Left lung (tissue), 10 donors: ENCODE results near the gene ZNF23. TPM values are rescaled to one million over a fixed set of nuclear protein-coding genes. Genes with fewer than 3 reads are reported as not detected.
A peak's percentile ranks its signal among the peaks of the same experiment; 100 is the strongest.

Experiments
- ATAC-seq: fragments of 200-7000 bp; cut with Tn5 transposase; one replicate; pipeline ENCODE4 v1.9.1; 2020; ENCODE audit warnings: moderate library complexity
- DNase-seq, 4 donors: peaks; one replicate each; pipeline ENCODE4 v3.0.0-alpha.2; 2013 to 2020
- H3K27ac ChIP-seq, 2 donors: fragments of 200-600 bp; sonication (generic) in 1 of 2; one replicate each; pipeline versions ENCODE4 v1.5.0 to v1.8.0; 2020 to 2021
- H3K27me3 ChIP-seq, 2 donors: fragments of 200-600 bp; sonication (generic) in 1 of 2; one replicate each; pipeline versions ENCODE4 v1.5.0 to v1.8.0; 2020 to 2021
- H3K36me3 ChIP-seq, 2 donors: fragments of 200-600 bp; sonication (generic) in 1 of 2; one replicate each; pipeline versions ENCODE4 v1.5.0 to v1.8.0; 2020 to 2021
- H3K4me1 ChIP-seq, 2 donors: fragments of 200-600 bp; one replicate each; pipeline ENCODE4 v1.8.0; 2021
- H3K4me3 ChIP-seq, 2 donors: fragments of 200-600 bp; sonication (generic) in 1 of 2; one replicate each; pipeline versions ENCODE4 v1.5.0 to v1.8.0; 2020 to 2021; ENCODE audit warnings: mild to moderate bottlenecking in 1 of 2
- H3K9me3 ChIP-seq, 2 donors: fragments of 200-600 bp; sonication (generic) in 1 of 2; one replicate each; pipeline versions ENCODE4 v1.5.0 to v1.8.0; 2020 to 2021
- intact Hi-C, 2 donors: fragments of 100-400 bp; cut with DNase I; formaldehyde crosslinking; loops; one replicate each; pipeline versions ENCODE4 v1.11.2 to v1.14.2; 2022
- polyA plus RNA-seq, 6 donors: library from polyadenylated mRNA; unstranded; fragments of 120-200 nt; gene quantifications; one replicate each; pipeline ENCODE4 v1.2.1, GENCODE V29; 2013; ENCODE audit not compliant: insufficient read length in 6 of 6
- total RNA-seq, 2 donors: library from RNA; stranded (reverse); fragmentation: NEBNext Ultra II Directional; extraction: Animal tissue kit (Norgen Biotek cat#: 25700); gene quantifications; one replicate each; pipeline ENCODE4 v1.2.1, GENCODE V29; 2021
- TF ChIP-seq, protein P1 (sequence below), 2 donors: fragments of 200-600 bp; sonication (generic) in 1 of 2; IDR thresholded peaks; one replicate each; pipeline versions ENCODE4 v1.5.0 to v1.8.0; 2021; ENCODE audit warnings: antibody characterized with exemption in 2 of 2
- donor health status: DM: no; HTN: yes; CAD: no.
- donor health status: DM: no; HTN: no; CAD: no.

ZNF23 gene
- total and polyA plus RNA-seq, 8 donors, result 6.8 to 19.9 (median 16.8) TPM

DNA sequence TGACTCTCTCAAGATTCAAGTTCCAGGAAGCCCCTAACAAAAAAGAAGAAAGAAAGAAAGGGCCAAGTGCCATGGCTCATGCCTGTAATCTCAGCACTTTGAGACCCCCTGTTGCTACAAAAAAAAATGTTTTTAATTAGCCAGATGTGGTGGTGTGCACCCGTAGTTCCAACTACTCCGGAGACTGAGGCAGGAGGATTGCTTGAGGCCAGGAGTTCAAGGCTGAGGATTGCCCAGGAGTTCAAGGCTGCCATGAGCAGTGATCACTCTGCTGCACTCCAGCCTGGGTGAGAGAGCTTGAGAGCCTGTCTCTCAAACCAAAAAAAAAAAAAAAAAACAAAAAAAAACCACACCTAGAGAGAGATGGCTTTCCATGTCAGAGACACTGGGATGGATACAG is 39.0 kb downstream of the ZNF23 start:
- Histone ChIP-seq H3K36me3 (no peaks in the 10 kb centered on the region), H3K4me1 (no peaks in the 10 kb centered on the region), H3K27ac (no peak overlapping the region), H3K27me3 (peaks cover 13 to 57% of the 10 kb centered on the region in 2 donors), H3K4me3 (no peak overlapping the region), H3K9me3 (no peaks in the 10 kb centered on the region)
- DNase-seq, result no peak
- TF ChIP-seq, protein P1, sequence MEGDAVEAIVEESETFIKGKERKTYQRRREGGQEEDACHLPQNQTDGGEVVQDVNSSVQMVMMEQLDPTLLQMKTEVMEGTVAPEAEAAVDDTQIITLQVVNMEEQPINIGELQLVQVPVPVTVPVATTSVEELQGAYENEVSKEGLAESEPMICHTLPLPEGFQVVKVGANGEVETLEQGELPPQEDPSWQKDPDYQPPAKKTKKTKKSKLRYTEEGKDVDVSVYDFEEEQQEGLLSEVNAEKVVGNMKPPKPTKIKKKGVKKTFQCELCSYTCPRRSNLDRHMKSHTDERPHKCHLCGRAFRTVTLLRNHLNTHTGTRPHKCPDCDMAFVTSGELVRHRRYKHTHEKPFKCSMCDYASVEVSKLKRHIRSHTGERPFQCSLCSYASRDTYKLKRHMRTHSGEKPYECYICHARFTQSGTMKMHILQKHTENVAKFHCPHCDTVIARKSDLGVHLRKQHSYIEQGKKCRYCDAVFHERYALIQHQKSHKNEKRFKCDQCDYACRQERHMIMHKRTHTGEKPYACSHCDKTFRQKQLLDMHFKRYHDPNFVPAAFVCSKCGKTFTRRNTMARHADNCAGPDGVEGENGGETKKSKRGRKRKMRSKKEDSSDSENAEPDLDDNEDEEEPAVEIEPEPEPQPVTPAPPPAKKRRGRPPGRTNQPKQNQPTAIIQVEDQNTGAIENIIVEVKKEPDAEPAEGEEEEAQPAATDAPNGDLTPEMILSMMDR (IDR thresholded peaks at IDR 0.05), result no peak
- intact Hi-C loops, result no loop called here
- no peak for ATAC-seq

- H3K9me3 ChIP-seq, result no peaks in the 10 kb centered on the region
- ATAC-seq, result peak; percentile 55
- peak in 1 of 4 donors; percentile 14 for DNase-seq
- H3K4me1 ChIP-seq, result no peaks in the 10 kb centered on the region
- TF ChIP-seq, protein P1 (IDR thresholded peaks at IDR 0.05), result peak in 1 of 2 donors; percentile 45
- H3K27me3 ChIP-seq, result peaks cover 13 to 57% of the 10 kb centered on the region in 2 donors
- H3K36me3 ChIP-seq, result no peaks in the 10 kb centered on the region
- intact Hi-C loops, result no loop called here
- no peak overlapping the region for H3K27ac ChIP-seq
- no peak overlapping the region for H3K4me3 ChIP-seq
These were observed 40.1 kb downstream of the ZNF23 start for GRCh38 chr16:71421911-71422310.

DNA sequence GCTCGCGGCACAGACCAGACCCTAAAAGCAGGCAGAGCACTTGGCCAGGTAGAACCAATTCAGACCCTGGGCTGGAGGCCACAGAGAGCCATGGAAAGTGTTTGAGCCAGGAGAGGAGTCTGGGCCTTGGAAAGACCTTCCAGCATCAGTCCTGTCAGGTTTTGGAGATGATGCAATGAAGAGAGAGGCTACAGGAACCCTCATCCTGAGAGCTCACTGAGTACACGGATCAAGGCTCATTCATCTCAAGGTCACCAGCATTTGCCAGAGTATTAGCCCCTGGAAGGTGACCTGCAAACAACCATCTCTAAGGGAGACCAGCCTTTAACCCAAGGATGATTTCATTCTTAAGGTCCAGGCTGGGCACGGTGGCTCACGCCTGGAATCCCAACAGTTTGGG is 48.0 kb downstream of the ZNF23 start:
- H3K4me1 ChIP-seq, result peaks cover 0 to 5% of the 10 kb centered on the region in 2 donors
- intact Hi-C loops, result loop anchor here in 1 of 2 donors (10.0 kb wide), 1 partner anchor 201 kb away; no protein-coding TSS in a partner anchor
- peaks cover 0 to 66% of the 10 kb centered on the region in 2 donors for H3K27me3 ChIP-seq
- TF ChIP-seq, protein P1 (IDR thresholded peaks at IDR 0.05), result no peak
- no peak overlapping the region for H3K27ac ChIP-seq
- no peak overlapping the region for H3K4me3 ChIP-seq
- ATAC-seq (no peak), DNase-seq (no peak)
- no peaks in the 10 kb centered on the region for H3K9me3 ChIP-seq
- no peaks in the 10 kb centered on the region for H3K36me3 ChIP-seq

GRCh38 chr16:71413341-71413740 is 48.7 kb downstream of the ZNF23 start:
- DNase-seq (no peak), ATAC-seq (no peak)
- intact Hi-C loops, result loop anchor here in 1 of 2 donors (10.0 kb wide), 1 partner anchor 201 kb away; no protein-coding TSS in a partner anchor
- no peak overlapping the region for H3K27ac ChIP-seq
- no peak overlapping the region for H3K4me3 ChIP-seq
- no peaks in the 10 kb centered on the region for H3K9me3 ChIP-seq
- H3K27me3 ChIP-seq, result peaks cover 0 to 69% of the 10 kb centered on the region in 2 donors
- TF ChIP-seq, protein P1 (IDR thresholded peaks at IDR 0.05), result no peak
- H3K4me1 ChIP-seq, result peaks cover 0 to 5% of the 10 kb centered on the region in 2 donors
- no peaks in the 10 kb centered on the region for H3K36me3 ChIP-seq

GRCh38 chr16:71412270-71413160 is 49.5 kb downstream of the ZNF23 start:
- Histone ChIP-seq H3K4me3 (no peak overlapping the region), H3K36me3 (no peaks in the 10 kb centered on the region), H3K4me1 (peaks cover 0 to 5% of the 10 kb centered on the region in 2 donors), H3K27ac (no peak overlapping the region), H3K27me3 (peaks cover 0 to 64% of the 10 kb centered on the region in 2 donors), H3K9me3 (no peaks in the 10 kb centered on the region)
- intact Hi-C loops, result loop anchor here in 1 of 2 donors (10.0 kb wide), 1 partner anchor 202 kb away; no protein-coding TSS in a partner anchor
- TF ChIP-seq, protein P1 (IDR thresholded peaks at IDR 0.05), result peak; percentile 85 to 90
- peak; percentile 46 to 78 (median 64) for DNase-seq
- peak; percentile 96 for ATAC-seq
